Heart right ventricle (tissue), 16 donors: ENCODE data around the gene BRD3OS. TPM values are rescaled to one million over a fixed set of nuclear protein-coding genes. Genes with fewer than 3 reads are reported as not detected.
A peak's percentile ranks its signal among the peaks of the same experiment; 100 is the strongest.

ENCODE experiments used
- ATAC-seq, 8 donors: fragments of 200-7000 bp; cut with Tn5 transposase; one replicate each; pipeline ENCODE4 v1.9.1; 2020; ENCODE audit warnings: mild to moderate bottlenecking in 8 of 8, moderate library complexity in 8 of 8, moderate number of reproducible peaks in 1 of 8
- DNase-seq, 2 donors: peaks; one replicate each; pipeline ENCODE4 v3.0.0-alpha.2; 2020
- H3K27ac ChIP-seq, 10 donors: fragments of 200-600 bp; sonication (generic) in 2 of 10; one replicate each; pipeline versions ENCODE4 v1.5.0 to v1.8.0; 2020 to 2022; ENCODE audit warnings: mild to moderate bottlenecking in 3 of 10
- H3K27me3 ChIP-seq, 7 donors: fragments of 200-600 bp; one replicate each; pipeline ENCODE4 v1.8.0; 2021 to 2022; ENCODE audit warnings: mild to moderate bottlenecking in 2 of 7
- H3K36me3 ChIP-seq, 9 donors: fragments of 200-600 bp; sonication (generic) in 1 of 9; one replicate each; pipeline versions ENCODE4 v1.5.0 to v1.8.0; 2020 to 2022; ENCODE audit warnings: mild to moderate bottlenecking in 2 of 9
- H3K4me1 ChIP-seq, 9 donors: fragments of 200-600 bp; sonication (generic) in 1 of 9; one replicate each; pipeline versions ENCODE4 v1.5.0 to v1.8.0; 2020 to 2022; ENCODE audit warnings: mild to moderate bottlenecking in 4 of 9
- H3K4me3 ChIP-seq, 10 donors: fragments of 200-600 bp; sonication (generic) in 2 of 10; one replicate each; pipeline versions ENCODE4 v1.5.0 to v1.8.0; 2020 to 2022; ENCODE audit warnings: mild to moderate bottlenecking in 7 of 10, moderate library complexity in 2 of 10
- H3K9me3 ChIP-seq, 11 donors: fragments of 200-600 bp in 10 of 11; sonication (generic) in 2 of 11; one replicate each; pipeline versions ENCODE4 v1.5.0 to v1.8.0; 2013 to 2022; ENCODE audit warnings: mild to moderate bottlenecking in 2 of 11, control low read depth in 1 of 11, moderate library complexity in 1 of 11
- CTCF ChIP-seq, 9 donors: fragments of 200-600 bp; sonication (generic) in 2 of 9; IDR thresholded peaks; one replicate each; pipeline versions ENCODE4 v1.5.0 to v1.8.0; 2021 to 2022; ENCODE audit warnings: antibody characterized with exemption in 9 of 9, mild to moderate bottlenecking in 5 of 9, moderate library complexity in 1 of 9
- WGBS, 2 donors: extraction: QIAGEN DNeasy Blood & Tissue Kit; methylation state at CpG; one replicate each; pipeline ENCODE4 v1.1.7; 2013; ENCODE audit warnings: inconsistent platforms in 1 of 2; 5-methylcytosine and 5-hydroxymethylcytosine counted together
- intact Hi-C, 10 donors: fragments of 100-400 bp; cut with DNase I; formaldehyde crosslinking; loops; one replicate each; pipeline versions ENCODE4 v1.11.1 to v1.14.2; 2022
- polyA plus RNA-seq, 2 donors: library from polyadenylated mRNA; stranded (reverse); fragments of 200-250 nt; gene quantifications; one replicate each; pipeline ENCODE4 v1.2.3, GENCODE V29; 2013
- total RNA-seq, 10 donors: library from RNA; stranded (reverse); fragmentation: NEBNext Ultra II Directional in 3 of 10; extraction: Animal tissue kit (Norgen Biotek cat#: 25700) in 3 of 10; gene quantifications; one replicate each; pipeline versions ENCODE4 v1.2.1 to v1.2.4, GENCODE V29; 2021 to 2023
- donor health status: Arrhythmogenic right ventricular cardiomyopathy.
- donor health status: ischemic (EF 13 %, LVEDD 7.1; RV severe dilation, severe dysfunction).
- donor health status: healthy with polysubstance abuse.
- donor health status: DM: no; HTN: yes; CAD: no.
- donor health status: DM: no; HTN: no; CAD: no.
- donor health status: ischemic (EF 25% LVEDD 6.9; RV normal size, moderate dysfunction).
- donor health status: ischemic (EF 25% LVEDD 5.7; RV mildly dilated, moderate dysfunction).
- donor health status: healthy.
- donor health status: DM: yes; HTN: yes; CAD: no.
- donor health status: Ischemic cardiomyopathy.
- donor health status: ischemic (EF 35%, LVEDD 5.7; RV mildly dilated, moderate dysfunction).
- donor health status: nonischemic (EF 11% LVEDD 7.7; RV severe dilation, severe dysfunction).
- donor health status: DM: yes; HTN: yes; CAD: no.
- donor health status: PGD.
- donor health status: ischemic (EF 29% LVEDD 5.4; RV normal size, mild dysfunction).
- donor health status: nonischemic (EF 23%, LVEDD 6.1; RV moderate dilation, normal function).

BRD3OS gene
- total and polyA plus RNA-seq, 12 donors: 4.1 to 11.6 (median 7.0) TPM

- DNase-seq: no peak
- TF ChIP-seq CTCF (IDR thresholded peaks at IDR 0.05): no peak
- Histone ChIP-seq H3K4me1 (peaks cover 2 to 29% (median 18%) of the 10 kb centered on the region in 9 donors), H3K36me3 (no peaks in the 10 kb centered on the region), H3K27me3 (no peaks in the 10 kb centered on the region), H3K9me3 (no peaks in the 10 kb centered on the region), H3K4me3 (peak overlapping the region in 8 of 10 donors; percentile 13 to 44 (median 34)), H3K27ac (peak overlapping the region in 7 of 10 donors; percentile 49 to 68 (median 65))
- WGBS, 2 donors: 78 to 86% methylated on average over 22 of the region's 22 CpGs
- intact Hi-C loops: loop anchor here in 1 of 10 donors (5.0 kb wide), 1 partner anchor 33 kb away; no protein-coding TSS in a partner anchor
- peak in 1 of 8 donors; percentile 8 for ATAC-seq
Observed at GRCh38 chr9:133979921-133980863, 45.1 kb upstream of the BRD3OS start.

GRCh38 chr9:133980864-133981588 lies 44.3 kb upstream of the BRD3OS start:
- intact Hi-C loops: loop anchor here in 1 of 10 donors (5.0 kb wide), 1 partner anchor 34 kb away; no protein-coding TSS in a partner anchor
- Histone ChIP-seq H3K4me1 (peaks cover 2 to 29% (median 18%) of the 10 kb centered on the region in 9 donors), H3K27me3 (no peaks in the 10 kb centered on the region), H3K27ac (no peak overlapping the region), H3K9me3 (no peaks in the 10 kb centered on the region), H3K4me3 (no peak overlapping the region), H3K36me3 (no peaks in the 10 kb centered on the region)
- WGBS, 2 donors: 96% methylated on average over 25 of the region's 25 CpGs
- no peak for DNase-seq
- no peak for ATAC-seq
- TF ChIP-seq CTCF (IDR thresholded peaks at IDR 0.05): no peak

GRCh38 chr9:133981589-133981957 lies 43.7 kb upstream of the BRD3OS start:
- Histone ChIP-seq H3K27ac (no peak overlapping the region), H3K4me3 (no peak overlapping the region), H3K9me3 (no peaks in the 10 kb centered on the region), H3K36me3 (no peaks in the 10 kb centered on the region), H3K27me3 (no peaks in the 10 kb centered on the region), H3K4me1 (peaks cover 2 to 29% (median 18%) of the 10 kb centered on the region in 9 donors)
- intact Hi-C loops: loop anchor here in 1 of 10 donors (5.0 kb wide), 1 partner anchor 34 kb away; no protein-coding TSS in a partner anchor
- TF ChIP-seq CTCF (IDR thresholded peaks at IDR 0.05): no peak
- ATAC-seq (no peak), DNase-seq (no peak)
- 90 to 94% methylated on average over 14 of the region's 14 CpGs for WGBS, 2 donors
